Measurements from ENCODE around the gene CNDP1. TPM values are rescaled to one million over a fixed set of nuclear protein-coding genes. Genes with fewer than 3 reads are reported as not detected.

Gene CNDP1
- total and polyA plus RNA-seq, 4 donors: 0.09 to 21.1 (median 5.8) TPM

GRCh38 chr18:74522635-74523548 lies 11.4 kb upstream of the CNDP1 start:
- Histone ChIP-seq H3K27ac (ENCODE audit: low read depth in 1 of 2, low read length in 2 of 2) (no peak overlapping the region), H3K36me3 (ENCODE audit: control insufficient read depth in 4 of 4, insufficient read depth in 3 of 4, low read depth in 1 of 4, low read length in 3 of 4) (peaks cover 8 to 37% (median 27%) of the 10 kb centered on the region in 4 donors)
- 91% methylated on average over 23 of the region's 23 CpGs for whole genome bisulfite sequencing

More at GRCh38 chr18:74522635-74523548, 11.4 kb upstream of the CNDP1 start:
- DNase-seq (ENCODE audit: low spot score): no peak
- Histone ChIP-seq H3K27me3 (ENCODE audit: control insufficient read depth in 4 of 4, insufficient read depth in 4 of 4, low read length in 3 of 4) (no peaks in the 10 kb centered on the region), H3K9me3 (ENCODE audit: control insufficient read depth in 4 of 4, low read length in 3 of 4) (no peaks in the 10 kb centered on the region), H3K4me3 (ENCODE audit: low read depth in 1 of 3, low read length in 3 of 3) (no peak overlapping the region), H3K4me1 (ENCODE audit: control insufficient read depth in 4 of 4, insufficient read depth in 4 of 4, low read length in 3 of 4) (no peaks in the 10 kb centered on the region), H3K9ac (ENCODE audit: low read depth in 1 of 2, low read length in 2 of 2) (no peak overlapping the region)
- no peak for TF ChIP-seq NR2F2 (IDR thresholded peaks at IDR 0.05)
- no peak for TF ChIP-seq GABPA (IDR thresholded peaks at IDR 0.05 in 1 of 2, conservative IDR thresholded peaks at IDR 0.05 in 1 of 2)
- no peak for TF ChIP-seq JUND (IDR thresholded peaks at IDR 0.05)
- TF ChIP-seq TAF1 (conservative IDR thresholded peaks at IDR 0.05): no peak
- TF ChIP-seq SP1 (IDR thresholded peaks at IDR 0.05): no peak
- TF ChIP-seq FOXA1 (IDR thresholded peaks at IDR 0.05): no peak
- no peak for TF ChIP-seq RXRA (IDR thresholded peaks at IDR 0.05)
- no peak for TF ChIP-seq ZBTB33 (IDR thresholded peaks at IDR 0.05)
- TF ChIP-seq RAD21 (IDR thresholded peaks at IDR 0.05): no peak
- TF ChIP-seq CTCF (IDR thresholded peaks at IDR 0.05; ENCODE audit: low read depth, low read length, missing input control): no peak
- TF ChIP-seq REST (IDR thresholded peaks at IDR 0.05): no peak
